KMS-11 (cell line): Measurements from ENCODE around the gene SIGLEC1.

ENCODE experiments used
- H2AFZ ChIP-seq: fragments of 200-600 bp; sonication (generic); 2 replicates; pipeline ENCODE4 v1.6.1; 2016; ENCODE audit warnings: antibody characterized with exemption, mixed run types, low read depth
- H3K27ac ChIP-seq: fragments of 200-600 bp; sonication (generic); 2 replicates; pipeline ENCODE4 v1.6.1; 2016; ENCODE audit warnings: mild to moderate bottlenecking, mixed run types
- H3K27me3 ChIP-seq: fragments of 200-600 bp; sonication (generic); 2 replicates; pipeline ENCODE4 v1.6.1; 2017; ENCODE audit warnings: mild to moderate bottlenecking, low read depth, mixed run types, moderate library complexity; ENCODE audit not compliant: insufficient read depth
- H3K36me3 ChIP-seq: fragments of 200-600 bp; sonication (generic); 2 replicates; pipeline ENCODE4 v1.6.1; 2017; ENCODE audit warnings: mild to moderate bottlenecking, mixed run types; ENCODE audit not compliant: insufficient read depth
- H3K4me1 ChIP-seq: fragments of 200-600 bp; sonication (generic); 2 replicates; pipeline ENCODE4 v1.6.1; 2016; ENCODE audit warnings: mild to moderate bottlenecking, low read depth, mixed run types; ENCODE audit not compliant: poor library complexity, severe bottlenecking
- H3K4me2 ChIP-seq: fragments of 200-600 bp; sonication (generic); 2 replicates; pipeline ENCODE4 v1.7.0; 2016; ENCODE audit warnings: mild to moderate bottlenecking, mixed run types
- H3K4me3 ChIP-seq: fragments of 200-600 bp; sonication (generic); IDR thresholded peaks from 2 replicates; pipeline ENCODE4 v1.6.1; 2017; ENCODE audit warnings: low read depth, low read length, mixed read lengths; ENCODE audit not compliant: insufficient read depth
- H3K79me2 ChIP-seq: fragments of 200-600 bp; sonication (generic); 2 replicates; pipeline ENCODE4 v1.6.1; 2016; ENCODE audit warnings: low read depth, mixed run types; ENCODE audit not compliant: insufficient read depth
- H3K9ac ChIP-seq: fragments of 200-600 bp; sonication (generic); 2 replicates; pipeline ENCODE4 v1.6.1; 2016; ENCODE audit warnings: mild to moderate bottlenecking, mixed run types
- H4K20me1 ChIP-seq: fragments of 200-600 bp; sonication (generic); 2 replicates; pipeline ENCODE4 v1.6.1; 2016; ENCODE audit warnings: mild to moderate bottlenecking, mixed run types; ENCODE audit not compliant: insufficient read depth
- TF ChIP-seq, protein P1 (sequence below): fragments of 200-600 bp; sonication (generic); conservative IDR thresholded peaks from 2 replicates; pipeline ENCODE4 v1.6.1; 2017; ENCODE audit warnings: low read depth, mild to moderate bottlenecking, antibody characterized with exemption, low read length, moderate library complexity, mixed read lengths

Gene SIGLEC1

GRCh38 chr20:3721912-3722311 lies 9.5 kb upstream of the SIGLEC1 start:
- Histone ChIP-seq H3K4me3 (no peak overlapping the region), H2AFZ (no peak overlapping the region), H3K4me1 (peaks cover 7% of the 10 kb centered on the region), H3K9ac (no peak overlapping the region), H3K27me3 (no peaks in the 10 kb centered on the region), H3K79me2 (no peaks in the 10 kb centered on the region), H3K36me3 (no peaks in the 10 kb centered on the region), H3K4me2 (no peak overlapping the region), H4K20me1 (no peaks in the 10 kb centered on the region), H3K27ac (no peak overlapping the region)
- TF ChIP-seq, protein P1, sequence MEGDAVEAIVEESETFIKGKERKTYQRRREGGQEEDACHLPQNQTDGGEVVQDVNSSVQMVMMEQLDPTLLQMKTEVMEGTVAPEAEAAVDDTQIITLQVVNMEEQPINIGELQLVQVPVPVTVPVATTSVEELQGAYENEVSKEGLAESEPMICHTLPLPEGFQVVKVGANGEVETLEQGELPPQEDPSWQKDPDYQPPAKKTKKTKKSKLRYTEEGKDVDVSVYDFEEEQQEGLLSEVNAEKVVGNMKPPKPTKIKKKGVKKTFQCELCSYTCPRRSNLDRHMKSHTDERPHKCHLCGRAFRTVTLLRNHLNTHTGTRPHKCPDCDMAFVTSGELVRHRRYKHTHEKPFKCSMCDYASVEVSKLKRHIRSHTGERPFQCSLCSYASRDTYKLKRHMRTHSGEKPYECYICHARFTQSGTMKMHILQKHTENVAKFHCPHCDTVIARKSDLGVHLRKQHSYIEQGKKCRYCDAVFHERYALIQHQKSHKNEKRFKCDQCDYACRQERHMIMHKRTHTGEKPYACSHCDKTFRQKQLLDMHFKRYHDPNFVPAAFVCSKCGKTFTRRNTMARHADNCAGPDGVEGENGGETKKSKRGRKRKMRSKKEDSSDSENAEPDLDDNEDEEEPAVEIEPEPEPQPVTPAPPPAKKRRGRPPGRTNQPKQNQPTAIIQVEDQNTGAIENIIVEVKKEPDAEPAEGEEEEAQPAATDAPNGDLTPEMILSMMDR: no peak

DNA sequence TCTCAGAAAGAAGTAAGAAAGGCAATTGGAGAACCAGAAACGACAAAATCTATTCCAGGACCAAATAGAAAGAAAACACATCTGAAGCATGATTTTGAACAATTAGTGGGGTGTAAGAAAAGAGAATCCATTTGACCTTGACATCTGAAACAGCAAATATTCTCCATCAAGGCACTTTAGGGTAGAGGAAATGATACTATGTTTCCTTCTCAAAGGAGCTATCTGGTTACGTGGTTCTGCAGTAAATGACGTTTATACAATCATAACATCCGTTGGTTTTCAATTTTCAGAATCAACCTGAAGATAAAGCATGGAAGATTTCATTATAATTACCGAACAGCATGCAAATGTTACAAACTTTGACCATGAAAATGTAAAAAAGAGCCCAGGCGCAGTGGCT lies 8.2 kb upstream of the SIGLEC1 start:
- Histone ChIP-seq H4K20me1 (no peaks in the 10 kb centered on the region), H3K9ac (no peak overlapping the region), H3K27ac (no peak overlapping the region), H3K4me2 (no peak overlapping the region), H3K36me3 (no peaks in the 10 kb centered on the region), H3K79me2 (no peaks in the 10 kb centered on the region), H2AFZ (no peak overlapping the region), H3K4me3 (no peak overlapping the region), H3K27me3 (no peaks in the 10 kb centered on the region), H3K4me1 (peaks cover 7% of the 10 kb centered on the region)
- TF ChIP-seq, protein P1: no peak

- no peaks in the 10 kb centered on the region for H4K20me1 ChIP-seq
- H2AFZ ChIP-seq: no peak overlapping the region
- TF ChIP-seq, protein P1: no peak
- no peak overlapping the region for H3K27ac ChIP-seq
- no peaks in the 10 kb centered on the region for H3K79me2 ChIP-seq
- H3K4me3 ChIP-seq: no peak overlapping the region
- no peak overlapping the region for H3K9ac ChIP-seq
- peaks cover 7% of the 10 kb centered on the region for H3K4me1 ChIP-seq
- no peaks in the 10 kb centered on the region for H3K36me3 ChIP-seq
- no peaks in the 10 kb centered on the region for H3K27me3 ChIP-seq
- H3K4me2 ChIP-seq: no peak overlapping the region
These were observed 7.7 kb upstream of the SIGLEC1 start for GRCh38 chr20:3720068-3720467.

- Histone ChIP-seq H3K36me3 (no peaks in the 10 kb centered on the region), H3K27me3 (no peaks in the 10 kb centered on the region), H2AFZ (no peak overlapping the region), H3K4me3 (no peak overlapping the region), H4K20me1 (no peaks in the 10 kb centered on the region), H3K79me2 (no peaks in the 10 kb centered on the region), H3K4me2 (no peak overlapping the region), H3K27ac (no peak overlapping the region), H3K4me1 (peaks cover 7% of the 10 kb centered on the region), H3K9ac (no peak overlapping the region)
- TF ChIP-seq, protein P1: no peak
These were observed 6.6 kb upstream of the SIGLEC1 start for GRCh38 chr20:3719046-3719445.
